NCI-H1930 (cell line): ENCODE results near the gene RAB35.

Source experiments
- DNase-seq, 2 experiments: peaks; one replicate each; lab custom pipeline; 2025; lab: John Stamatoyannopoulos, UW

The RAB35 gene

DNA sequence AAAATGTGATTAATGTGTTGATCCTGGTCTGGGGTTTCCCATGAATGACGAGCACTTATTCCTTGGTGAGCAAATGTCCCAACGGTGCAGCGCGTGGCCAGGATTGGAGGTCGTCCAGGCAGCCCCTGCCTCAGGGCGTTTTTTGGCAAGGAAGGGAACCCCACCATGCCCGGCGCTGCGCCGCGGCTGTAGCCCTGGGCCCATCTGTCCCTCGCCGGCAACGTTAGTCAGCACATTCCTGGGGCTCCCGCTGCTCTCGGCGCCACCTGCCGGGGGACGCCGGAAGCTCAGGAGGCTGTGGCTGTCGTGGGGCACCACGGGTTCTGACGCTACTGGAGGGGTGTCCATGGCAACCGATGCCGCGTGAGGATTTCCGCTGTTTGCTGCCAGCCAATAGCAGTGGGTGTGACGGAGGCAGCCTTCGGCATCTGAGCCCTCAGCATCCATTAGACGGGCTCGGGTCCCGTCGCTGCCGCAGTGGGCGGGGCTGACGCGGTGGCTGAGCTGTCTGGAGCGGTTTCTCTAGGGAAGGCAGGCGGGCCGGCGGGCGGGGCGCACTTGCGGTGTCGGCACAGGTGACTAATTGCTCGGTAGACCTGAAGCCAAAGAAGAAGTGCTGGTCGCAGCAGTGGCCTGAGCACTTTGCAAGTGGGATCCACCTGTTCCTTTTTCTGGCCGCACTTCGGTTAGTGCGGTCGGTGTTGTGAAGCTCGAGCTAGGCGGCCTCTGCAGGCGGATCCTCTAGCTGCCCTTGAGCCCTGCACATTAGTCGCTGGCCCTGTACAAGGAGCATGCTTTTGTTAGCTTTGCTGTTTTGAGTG lies 29.5 kb downstream of the RAB35 start:
- peak; percentile 98 for DNase-seq

- DNase-seq: no peak
These were observed 30.5 kb downstream of the RAB35 start for GRCh38 chr12:120085920-120086645.

DNA sequence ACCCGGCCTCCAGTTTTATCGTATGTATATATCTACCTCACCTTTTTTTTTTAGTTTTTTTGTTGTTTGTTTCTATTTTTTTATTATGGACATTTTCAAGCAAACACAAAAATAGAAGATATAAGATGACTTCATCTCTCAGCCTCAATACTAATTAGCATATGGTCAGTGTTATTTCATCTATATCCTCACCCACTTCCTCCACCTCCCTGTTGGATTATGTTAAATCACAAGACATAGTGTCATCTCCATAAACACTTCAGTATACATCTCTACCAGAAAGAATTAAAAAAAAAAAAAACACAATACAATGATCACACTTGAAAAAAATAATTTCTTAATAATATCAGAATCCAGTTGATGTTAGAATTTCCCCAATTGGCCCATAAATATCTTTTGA lies 34.9 kb downstream of the RAB35 start:
- DNase-seq: no peak

DNA sequence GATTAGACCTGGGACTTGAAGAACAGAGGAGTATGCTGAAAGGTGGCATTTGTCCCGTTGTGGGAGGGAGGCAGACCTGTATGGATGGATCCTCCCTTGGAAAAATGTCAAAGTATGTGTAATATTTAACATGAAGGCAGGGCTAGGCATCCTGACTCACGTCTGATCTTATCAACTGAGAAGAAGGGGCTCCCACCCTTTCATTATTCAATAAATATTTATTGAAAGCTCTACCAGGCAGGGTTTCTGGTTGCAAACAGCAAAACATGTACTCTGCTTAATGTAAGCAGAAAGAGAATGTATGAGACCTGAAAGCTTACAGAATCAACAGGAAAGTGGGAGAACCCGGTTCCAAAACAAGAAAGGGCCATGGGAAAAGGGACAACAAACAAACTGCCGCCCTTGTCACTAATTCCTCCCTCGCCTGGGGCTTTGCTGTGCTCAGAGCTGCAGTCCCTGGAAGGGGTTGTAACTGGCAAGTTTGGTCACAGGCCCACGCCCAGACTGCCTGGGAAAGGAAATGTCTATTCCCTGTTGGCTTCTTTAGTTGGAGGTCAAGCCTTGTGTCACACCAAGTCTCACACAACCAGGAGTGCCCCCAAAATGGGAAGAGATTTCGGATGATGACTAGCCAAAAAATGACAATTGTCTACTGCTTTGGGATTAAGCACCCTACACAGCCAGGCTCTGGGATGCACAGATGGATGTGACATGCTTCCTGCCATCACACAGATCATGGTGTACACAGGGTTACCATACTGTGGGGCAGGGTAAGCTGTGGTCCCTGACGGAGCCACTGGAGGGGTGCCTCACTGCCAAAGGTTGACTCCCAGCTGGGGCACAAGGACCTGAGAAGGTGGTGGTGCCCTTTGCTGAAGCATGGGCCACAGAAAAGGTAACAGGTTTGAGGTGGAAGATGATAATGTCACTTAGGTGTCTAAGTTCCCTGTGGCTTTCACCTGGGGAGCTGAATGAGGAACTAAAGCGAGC lies 36.8 kb downstream of the RAB35 start:
- no peak for DNase-seq

GRCh38 chr12:120078868-120079267 lies 37.7 kb downstream of the RAB35 start:
- DNase-seq: no peak

- DNase-seq: no peak
These were observed 39.3 kb downstream of the RAB35 start for GRCh38 chr12:120077260-120077659.

DNA sequence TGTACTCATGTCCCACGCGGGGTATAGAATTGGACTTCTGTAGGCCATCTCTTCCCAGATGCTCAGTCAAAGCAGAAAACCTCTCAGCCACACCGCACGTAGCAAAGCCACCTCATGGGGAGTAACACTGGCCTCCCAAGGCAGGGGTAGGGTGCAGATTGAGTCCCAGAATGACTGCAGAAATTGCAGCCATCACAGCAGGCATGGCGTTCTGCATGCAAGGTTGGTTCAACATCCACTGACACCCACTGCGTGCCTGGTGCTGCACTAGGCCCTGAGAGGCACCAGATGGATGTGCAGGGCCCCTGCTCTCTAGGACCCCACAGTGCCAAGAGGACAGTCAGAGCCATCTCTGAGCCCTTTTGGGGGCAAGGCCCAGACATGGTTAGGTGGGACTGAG lies 39.9 kb downstream of the RAB35 start:
- no peak for DNase-seq

GRCh38 chr12:120075034-120075616 lies 41.4 kb downstream of the RAB35 start:
- DNase-seq: no peak

DNA sequence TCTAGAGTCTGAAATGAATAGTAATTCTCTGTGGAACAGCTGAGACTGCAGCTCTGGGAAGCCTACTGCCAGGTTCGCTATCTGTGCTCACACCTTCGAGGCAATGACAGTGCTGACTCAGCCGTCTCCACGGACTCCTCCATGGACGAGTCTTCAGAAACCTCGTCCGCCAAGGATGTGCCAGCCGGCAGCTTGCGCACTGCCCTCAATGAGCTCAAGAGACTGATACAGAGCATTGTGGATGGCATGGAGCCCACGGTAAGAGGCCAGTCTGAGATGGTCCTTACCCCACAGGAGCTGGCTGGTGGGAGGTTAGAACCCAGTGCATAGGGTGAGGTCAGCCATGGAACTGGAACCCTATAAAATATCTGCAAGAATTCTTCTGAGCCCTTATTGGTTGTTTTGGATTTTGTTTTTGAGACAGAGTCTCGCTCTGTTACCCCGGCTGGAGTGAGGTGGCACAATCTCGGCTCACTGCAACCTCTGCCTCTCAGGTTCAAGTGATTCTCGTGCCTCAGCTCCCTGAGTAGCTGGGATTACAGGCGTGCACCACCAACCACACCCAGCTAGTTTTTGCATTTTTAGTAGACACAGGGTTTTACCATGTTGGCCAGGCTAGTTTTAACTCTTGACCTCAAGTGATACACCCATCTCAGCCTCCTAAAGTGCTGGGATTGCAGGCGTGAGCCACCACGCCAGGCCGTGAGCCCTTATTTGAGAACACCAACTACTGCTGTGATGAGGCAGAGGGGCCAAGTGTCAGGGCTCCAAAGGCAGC lies 43.9 kb downstream of the RAB35 start:
- DNase-seq: no peak

DNA sequence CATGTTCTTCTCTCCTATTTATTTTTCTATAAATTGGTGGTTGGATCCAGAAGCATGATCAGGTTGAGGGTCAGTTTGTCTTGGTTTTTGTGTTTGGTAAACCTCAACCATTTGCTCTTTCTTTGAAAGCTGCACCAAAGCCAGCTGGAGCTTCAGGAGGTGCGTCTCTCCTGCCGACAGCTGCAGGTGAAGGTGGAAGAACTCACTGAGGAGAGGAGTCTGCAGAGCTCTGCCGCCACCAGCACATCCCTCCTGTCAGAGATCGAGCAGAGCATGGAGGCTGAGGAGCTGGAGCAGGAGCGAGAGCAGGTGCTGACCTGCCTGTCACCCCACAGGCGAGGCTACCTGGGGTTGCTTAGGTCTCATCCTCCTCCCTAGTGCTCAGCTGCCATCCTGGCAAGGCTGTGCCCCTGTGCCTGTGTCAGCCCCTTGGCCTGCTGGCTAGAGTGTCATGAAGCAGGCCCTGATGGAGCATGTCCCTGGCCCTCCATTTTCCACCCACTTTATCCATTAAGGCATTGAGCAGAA lies 45.0 kb downstream of the RAB35 start:
- no peak for DNase-seq

DNA sequence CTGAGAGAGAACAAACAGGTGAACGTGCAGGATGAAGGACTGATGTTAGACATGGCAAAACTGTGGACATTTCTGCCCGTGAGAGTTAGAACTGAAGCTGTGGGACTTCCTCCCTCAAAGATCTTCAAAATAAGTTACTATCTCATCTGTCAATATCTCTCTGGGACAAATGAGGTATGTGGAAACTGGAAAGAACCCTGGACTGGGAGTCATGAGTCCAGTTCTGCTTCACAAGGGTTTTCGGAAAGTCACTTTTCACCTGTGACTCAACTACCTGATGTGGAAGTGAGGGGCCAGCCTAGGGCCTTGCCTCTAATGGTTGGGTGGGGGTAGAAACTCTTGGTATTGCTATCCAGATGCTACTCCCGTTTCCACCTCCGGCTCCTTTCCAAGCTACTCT lies 47.3 kb downstream of the RAB35 start:
- DNase-seq: no peak

DNA sequence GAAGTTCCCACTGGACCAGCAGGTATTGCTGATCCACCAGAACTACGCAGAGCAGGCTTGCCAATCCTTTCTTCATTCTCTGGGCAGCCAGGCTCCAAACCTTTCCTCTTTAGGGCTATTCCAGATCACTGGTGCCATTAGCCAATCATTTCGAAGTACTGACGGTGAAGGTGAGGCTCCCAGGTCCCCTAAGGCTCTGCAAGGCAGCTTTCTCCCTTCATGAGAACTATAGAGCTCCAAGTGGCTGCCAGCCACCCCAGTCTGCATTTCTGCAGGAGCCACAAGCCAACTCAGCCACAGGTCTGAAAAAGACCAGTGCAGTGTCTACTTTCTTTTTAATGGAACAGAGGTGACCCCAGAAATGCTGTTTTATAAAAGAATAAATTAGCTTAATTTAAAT lies 48.7 kb downstream of the RAB35 start:
- DNase-seq: no peak

- DNase-seq: no peak
These were observed 49.3 kb downstream of the RAB35 start for GRCh38 chr12:120067084-120067869.

DNA sequence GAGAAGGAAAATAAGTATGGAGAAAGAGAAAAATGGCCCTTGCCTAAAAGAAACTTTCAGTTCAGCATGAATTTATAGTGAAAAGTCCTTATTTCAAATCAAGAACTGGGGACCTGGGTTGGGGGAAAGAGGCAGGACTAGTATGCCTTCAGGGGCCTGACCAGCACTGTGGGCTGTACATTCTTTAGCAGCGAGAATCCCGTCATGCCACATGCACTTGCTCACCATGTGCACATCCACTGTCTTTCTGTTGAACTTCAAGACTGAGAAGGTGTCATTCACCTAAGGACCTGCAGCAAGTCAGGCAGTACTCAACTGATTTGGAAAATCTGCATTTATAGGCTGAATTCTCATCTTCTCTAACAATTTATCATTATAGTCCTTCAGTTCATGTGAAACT lies 50.2 kb downstream of the RAB35 start:
- DNase-seq: no peak

- no peak for DNase-seq
These were observed 51.1 kb downstream of the RAB35 start for GRCh38 chr12:120065472-120065871.

- no peak for DNase-seq
These were observed 52.3 kb downstream of the RAB35 start for GRCh38 chr12:120064054-120064940.

DNA sequence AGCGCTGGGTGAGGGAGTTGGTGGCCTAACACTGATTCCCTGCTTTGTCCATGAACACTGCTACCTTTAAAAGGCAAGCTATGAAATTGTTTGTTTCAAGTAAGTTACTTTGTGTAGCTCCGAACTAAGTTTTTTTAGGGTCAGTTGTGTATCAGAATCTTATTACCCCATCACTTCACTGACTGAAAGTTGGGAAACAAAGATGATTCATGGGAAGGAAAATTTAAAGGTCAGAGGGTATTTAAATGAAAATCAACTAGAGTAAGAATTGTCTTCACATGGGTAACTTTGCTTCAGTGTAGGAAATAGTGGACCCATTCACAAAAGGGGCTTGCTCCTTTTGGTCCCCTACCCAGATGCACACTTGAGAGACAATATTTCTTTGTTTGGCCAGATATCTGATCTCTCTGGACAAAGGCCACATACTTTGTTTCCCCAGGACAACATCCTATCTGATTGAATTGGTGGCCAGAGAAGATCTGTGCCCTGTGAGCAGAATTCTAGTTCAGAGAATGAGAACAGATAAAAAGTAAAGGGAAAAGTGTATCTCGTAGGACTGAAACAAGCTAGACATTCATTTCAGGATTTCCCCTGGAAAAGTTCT lies 53.5 kb downstream of the RAB35 start:
- DNase-seq: no peak

GRCh38 chr12:120061575-120062214 lies 54.9 kb downstream of the RAB35 start:
- no peak for DNase-seq
